HepG2 (cell line): ENCODE results near the gene CCDC85C. TPM values are rescaled to one million over a fixed set of nuclear protein-coding genes. Genes with fewer than 3 reads are reported as not detected.

Experiments used
- BORCS8-MEF2B ChIP-seq: sonication (generic); formaldehyde crosslinking; IDR thresholded peaks from 2 replicates; pipeline ENCODE4 v1.8.0; 2022; ENCODE audit warnings: mild to moderate bottlenecking, missing genetic modification reagents
- ETV6 ChIP-seq: sonication (generic); formaldehyde crosslinking; conservative IDR thresholded peaks from 2 replicates; pipeline ENCODE4 v1.4.0; 2020; ENCODE audit warnings: missing genetic modification reagents
- FIP1L1 ChIP-seq: fragments of 200-400 bp; formaldehyde crosslinking; IDR thresholded peaks from 2 replicates; pipeline ENCODE4 v1.6.1; 2018; ENCODE audit warnings: low read depth, mild to moderate bottlenecking, low read length, moderate library complexity, borderline replicate concordance; ENCODE audit not compliant: insufficient read depth
- GATAD2A ChIP-seq: IDR thresholded peaks from 2 replicates; pipeline ENCODE4 v1.6.1; 2016
- NFAT5 ChIP-seq: sonication (generic); formaldehyde crosslinking; IDR thresholded peaks from 2 replicates; pipeline ENCODE4 v1.4.0; 2020; ENCODE audit warnings: missing genetic modification reagents
- SRF ChIP-seq: IDR thresholded peaks from 2 replicates; pipeline ENCODE4 v1.6.1; 2011; ENCODE audit warnings: mild to moderate bottlenecking, low read depth, low read length, moderate library complexity
- TBX2 ChIP-seq: sonication (generic); formaldehyde crosslinking; IDR thresholded peaks from 2 replicates; pipeline ENCODE4 v1.5.0; 2020; ENCODE audit warnings: missing genetic modification reagents, mild to moderate bottlenecking, borderline replicate concordance
- THAP9 ChIP-seq: sonication (generic); formaldehyde crosslinking; IDR thresholded peaks from 2 replicates; pipeline ENCODE4; 2020; ENCODE audit warnings: missing genetic modification reagents, mild to moderate bottlenecking, borderline replicate concordance
- ZNF660 ChIP-seq: sonication (generic); formaldehyde crosslinking; IDR thresholded peaks from 2 replicates; pipeline ENCODE4 v1.5.1; 2020; ENCODE audit warnings: mild to moderate bottlenecking, low read depth, missing genetic modification reagents, borderline replicate concordance
- ZNF7 ChIP-seq: IDR thresholded peaks from 2 replicates; pipeline ENCODE4 v1.6.1; 2016; ENCODE audit warnings: missing biosample characterization, missing genetic modification reagents
- ZNF703 ChIP-seq: sonication (generic); formaldehyde crosslinking; IDR thresholded peaks from 2 replicates; pipeline ENCODE4 v1.5.1; 2020; ENCODE audit warnings: missing genetic modification reagents, mild to moderate bottlenecking, moderate library complexity, borderline replicate concordance
- polyA plus RNA-seq, 8 experiments: library from polyadenylated mRNA; depleted of rRNA in 3 of 8; stranded (reverse) in 7 of 8; unstranded in 1 of 8; fragments of >200 nt; fragmentation: Illumina TruSeq in 4 of 8; extraction: Trizol in 4 of 8; gene quantifications; 2 replicates each; pipeline versions ENCODE4 v1.2.1 to v1.2.3, GENCODE V29; 2011 to 2016; ENCODE audit warnings: low read depth in 4 of 8, missing spikeins in 1 of 8, mixed read lengths in 1 of 8; ENCODE audit not compliant: insufficient read depth in 1 of 8
- total RNA-seq, 5 experiments: library from RNA; depleted of rRNA; stranded (reverse); fragments of >200 nt; fragmentation: Illumina TruSeq; extraction: Trizol; gene quantifications; 2 replicates each; pipeline ENCODE4 v1.2.3, GENCODE V29; 2016; ENCODE audit warnings: low read depth in 1 of 5
- TF ChIP-seq, protein P1 (sequence below): sonication (generic); formaldehyde crosslinking; IDR thresholded peaks from 2 replicates; pipeline ENCODE4 v1.4.0; 2020; ENCODE audit warnings: mild to moderate bottlenecking, missing genetic modification reagents

The CCDC85C gene
- total and polyA plus RNA-seq, 2 of the 13 experiments (the other 11 are each of a cell fraction or from before 2014, with no cell fraction given), result 18.8 to 43.8 TPM

- TF ChIP-seq NFAT5 (CRISPR knock-in tag) (no peak), ZNF7 (CRISPR knock-in tag) (no peak), THAP9 (no peak), SRF (no peak), ZNF660 (CRISPR knock-in tag) (no peak), GATAD2A (peak; percentile 29; the same call in 1 of the 2 replicates), BORCS8-MEF2B (CRISPR knock-in tag) (no peak), ETV6 (CRISPR knock-in tag) (no peak), ZNF703 (CRISPR knock-in tag) (no peak), FIP1L1 (no peak), TBX2 (CRISPR knock-in tag) (no peak; the same call in 1 of the 2 replicates)
- TF ChIP-seq, protein P1, sequence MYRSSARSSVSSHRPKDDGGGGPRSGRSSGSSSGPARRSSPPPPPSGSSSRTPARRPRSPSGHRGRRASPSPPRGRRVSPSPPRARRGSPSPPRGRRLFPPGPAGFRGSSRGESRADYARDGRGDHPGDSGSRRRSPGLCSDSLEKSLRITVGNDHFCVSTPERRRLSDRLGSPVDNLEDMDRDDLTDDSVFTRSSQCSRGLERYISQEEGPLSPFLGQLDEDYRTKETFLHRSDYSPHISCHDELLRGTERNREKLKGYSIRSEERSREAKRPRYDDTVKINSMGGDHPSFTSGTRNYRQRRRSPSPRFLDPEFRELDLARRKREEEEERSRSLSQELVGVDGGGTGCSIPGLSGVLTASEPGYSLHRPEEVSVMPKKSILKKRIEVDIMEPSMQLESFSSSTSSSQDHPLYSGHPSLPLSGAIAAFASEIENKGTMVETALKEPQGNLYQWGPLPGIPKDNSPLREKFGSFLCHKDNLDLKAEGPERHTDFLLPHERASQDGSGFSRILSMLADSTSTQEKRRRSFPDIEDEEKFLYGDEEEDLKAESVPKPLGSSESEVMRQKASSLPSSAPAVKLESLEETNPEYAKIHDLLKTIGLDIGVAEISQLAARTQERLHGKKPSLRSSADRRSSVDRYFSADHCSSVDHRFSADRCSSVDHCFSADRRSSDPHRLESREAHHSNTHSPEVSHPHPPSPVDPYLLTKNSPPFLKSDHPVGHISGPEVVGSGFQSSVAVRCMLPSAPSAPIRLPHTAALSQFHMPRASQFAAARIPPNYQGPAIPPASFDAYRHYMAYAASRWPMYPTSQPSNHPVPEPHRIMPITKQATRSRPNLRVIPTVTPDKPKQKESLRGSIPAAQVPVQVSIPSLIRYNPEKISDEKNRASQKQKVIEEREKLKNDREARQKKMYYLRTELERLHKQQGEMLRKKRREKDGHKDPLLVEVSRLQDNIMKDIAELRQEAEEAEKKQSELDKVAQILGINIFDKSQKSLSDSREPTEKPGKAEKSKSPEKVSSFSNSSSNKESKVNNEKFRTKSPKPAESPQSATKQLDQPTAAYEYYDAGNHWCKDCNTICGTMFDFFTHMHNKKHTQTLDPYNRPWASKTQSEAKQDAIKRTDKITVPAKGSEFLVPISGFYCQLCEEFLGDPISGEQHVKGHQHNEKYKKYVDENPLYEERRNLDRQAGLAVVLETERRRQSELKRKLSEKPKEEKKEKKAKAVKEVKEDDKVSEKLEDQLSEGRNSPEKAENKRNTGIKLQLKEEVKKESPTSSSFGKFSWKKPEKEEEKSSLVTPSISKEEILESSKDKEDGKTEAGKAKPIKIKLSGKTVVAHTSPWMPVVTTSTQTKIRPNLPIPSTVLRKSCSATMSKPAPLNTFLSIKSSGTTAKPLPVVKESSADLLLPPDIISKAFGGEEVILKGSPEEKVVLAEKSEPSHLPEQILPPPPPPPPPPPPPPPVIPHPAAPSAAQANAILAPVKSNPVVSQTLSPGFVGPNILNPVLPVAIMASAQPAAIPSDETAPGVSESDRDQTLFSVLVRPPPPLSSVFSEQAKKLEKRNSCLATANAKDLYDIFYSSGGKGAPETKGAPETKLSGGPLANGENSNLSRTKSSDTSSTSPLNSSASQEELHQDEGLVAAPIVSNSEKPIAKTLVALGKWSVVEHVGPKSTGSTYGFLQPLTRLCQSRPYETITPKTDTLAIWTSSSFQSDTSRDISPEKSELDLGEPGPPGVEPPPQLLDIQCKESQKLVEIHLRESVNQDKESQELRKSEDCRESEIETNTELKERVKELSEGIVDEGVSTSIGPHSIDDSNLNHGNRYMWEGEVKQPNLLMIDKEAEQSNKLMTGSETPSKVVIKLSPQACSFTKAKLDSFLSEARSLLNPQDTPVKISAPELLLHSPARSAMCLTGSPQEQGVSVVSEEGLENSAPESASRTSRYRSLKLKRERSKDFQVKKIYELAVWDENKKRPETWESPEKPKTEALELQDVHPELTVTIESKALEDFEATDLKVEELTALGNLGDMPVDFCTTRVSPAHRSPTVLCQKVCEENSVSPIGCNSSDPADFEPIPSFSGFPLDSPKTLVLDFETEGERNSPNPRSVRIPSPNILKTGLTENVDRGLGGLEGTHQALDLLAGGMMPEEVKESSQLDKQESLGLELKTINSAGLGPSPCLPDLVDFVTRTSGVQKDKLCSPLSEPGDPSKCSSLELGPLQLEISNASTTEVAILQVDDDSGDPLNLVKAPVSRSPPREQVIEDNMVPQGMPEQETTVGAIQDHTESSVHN (CRISPR knock-in tag), result no peak
These were observed 17.8 kb downstream of the CCDC85C start (continued) for GRCh38 chr14:99586054-99586760.
